DOHH2 (cell line): ENCODE results near the gene XRCC3.

Experiments used
- CTCF ChIP-seq: fragments of 200-600 bp; sonication (generic); IDR thresholded peaks from one replicate; pipeline ENCODE4 v1.5.1; 2014; ENCODE audit warnings: antibody characterized with exemption, mild to moderate bottlenecking, low read depth, low read length; ENCODE audit not compliant: poor library complexity, severe bottlenecking
- EZH2phosphoT487 ChIP-seq: fragments of 200-600 bp; sonication (generic); IDR thresholded peaks from 2 replicates; pipeline ENCODE4 v1.6.1; 2017; ENCODE audit warnings: borderline replicate concordance, mild to moderate bottlenecking, antibody characterized with exemption, low read length, moderate library complexity, mixed read lengths

- TF ChIP-seq CTCF (no peak), EZH2phosphoT487 (no peak)
These were observed 8.5 kb downstream of the XRCC3 start for GRCh38 chr14:103706551-103707328.
